Endodermal cell (in vitro differentiated cells): ENCODE data around the gene ADGRD1. TPM values are rescaled to one million over a fixed set of nuclear protein-coding genes. Genes with fewer than 3 reads are reported as not detected.

Experiments used
- DNase-seq: peaks from one replicate; pipeline ENCODE4 v3.0.0-alpha.2; 2017
- H3K27ac ChIP-seq: 2 replicates; pipeline ENCODE4 v1.5.1; 2013; ENCODE audit warnings: mild to moderate bottlenecking, low read depth, low read length, moderate library complexity
- H3K27me3 ChIP-seq: 2 replicates; pipeline ENCODE4 v1.6.1; 2013; ENCODE audit warnings: mild to moderate bottlenecking, low read length, moderate library complexity; ENCODE audit not compliant: insufficient read depth, control insufficient read depth, poor library complexity, severe bottlenecking
- H3K36me3 ChIP-seq: 2 replicates; pipeline ENCODE4 v1.7.0; 2013; ENCODE audit warnings: mild to moderate bottlenecking, low read length, moderate library complexity; ENCODE audit not compliant: control insufficient read depth, insufficient read depth
- H3K4me1 ChIP-seq: one replicate; pipeline ENCODE4 v1.7.0; 2013; ENCODE audit warnings: low read length; ENCODE audit not compliant: control insufficient read depth, insufficient read depth
- H3K4me3 ChIP-seq: 2 replicates; pipeline ENCODE4 v1.5.1; 2013; ENCODE audit warnings: mild to moderate bottlenecking, low read length, moderate library complexity
- H3K9ac ChIP-seq: 2 replicates; pipeline ENCODE4 v1.6.1; 2013; ENCODE audit warnings: mild to moderate bottlenecking, low read length, moderate library complexity; ENCODE audit not compliant: poor library complexity, severe bottlenecking; ENCODE audit errors: extremely low read depth
- H3K9me3 ChIP-seq: 2 replicates; pipeline ENCODE4 v1.6.1; 2013; ENCODE audit warnings: mild to moderate bottlenecking, low read length, moderate library complexity; ENCODE audit not compliant: control insufficient read depth
- H3K27ac Mint-ChIP-seq: 2 replicates; pipeline ENCODE4 v1.8.0; 2020; ENCODE audit warnings: mixed read lengths
- H3K27me3 Mint-ChIP-seq: 2 replicates; pipeline ENCODE4 v1.8.0; 2021; ENCODE audit warnings: mild to moderate bottlenecking, mixed read lengths; ENCODE audit not compliant: insufficient read depth
- H3K36me3 Mint-ChIP-seq: 2 replicates; pipeline ENCODE4 v1.8.0; 2020; ENCODE audit warnings: low read depth, mixed read lengths
- H3K4me1 Mint-ChIP-seq: 2 replicates; pipeline ENCODE4 v1.8.0; 2020; ENCODE audit warnings: mixed read lengths
- H3K4me3 Mint-ChIP-seq: 2 replicates; pipeline ENCODE4 v1.8.0; 2020; ENCODE audit warnings: mild to moderate bottlenecking, moderate library complexity, mixed read lengths
- H3K9me3 Mint-ChIP-seq: 2 replicates; pipeline ENCODE4 v1.8.0; 2020; ENCODE audit warnings: mild to moderate bottlenecking, mixed read lengths
- CTCF ChIP-seq: fragments of 200-600 bp; sonication (generic); conservative IDR thresholded peaks from 2 replicates; pipeline ENCODE4 v1.5.0; 2021; ENCODE audit warnings: antibody characterized with exemption, mild to moderate bottlenecking
- WGBS, 2 experiments: methylation state at CpG; one replicate each; pipeline versions ENCODE4 v1.1.5 to v1.1.7; 2013; ENCODE audit warnings: missing lambda C conversion rate in 2 of 2, mixed read lengths in 1 of 2; ENCODE audit not compliant: insufficient coverage in 1 of 2, insufficient read length in 1 of 2; 5-methylcytosine and 5-hydroxymethylcytosine counted together
- total RNA-seq, 2 donors: library from RNA; stranded (reverse); fragmentation: NEBNext Ultra II Directional in 1 of 2; extraction: Animal tissue kit (Norgen Biotek cat#: 25700) in 1 of 2; gene quantifications; 2 replicates in 1 of 2; 3 replicates in 1 of 2; pipeline ENCODE4 v1.2.1, GENCODE V29; 2021

ADGRD1 gene
- total RNA-seq, 2 donors from 2014 or later = 1.3 to 2.9 TPM

- 71% methylated on average over 1 of the region's 1 CpG; no CpG with 5 or more reads in 1 of the 2 experiments for WGBS, 2 experiments
- no peak overlapping the region for H3K4me3 Mint-ChIP-seq
These were observed 233.9 kb downstream of the ADGRD1 start for GRCh38 chr12:131187602-131188001.

GRCh38 chr12:131188131-131189050, 234.7 kb downstream of the ADGRD1 start:
- H3K9ac ChIP-seq = no peak overlapping the region
- DNase-seq = no peak
- H3K27me3 Mint-ChIP-seq = peaks cover 12% of the 10 kb centered on the region

More at GRCh38 chr12:131187602-131188001, 233.9 kb downstream of the ADGRD1 start:
- Histone ChIP-seq H3K4me1 (no peaks in the 10 kb centered on the region), H3K4me3 (no peak overlapping the region), H3K27me3 (no peaks in the 10 kb centered on the region), H3K9ac (no peak overlapping the region), H3K36me3 (no peaks in the 10 kb centered on the region), H3K9me3 (peaks cover 9% of the 10 kb centered on the region), H3K27ac (no peak overlapping the region)
- peaks cover 31% of the 10 kb centered on the region for H3K9me3 Mint-ChIP-seq
- peaks cover 8% of the 10 kb centered on the region for H3K27me3 Mint-ChIP-seq
- no peak overlapping the region for H3K27ac Mint-ChIP-seq
- H3K4me1 Mint-ChIP-seq = no peaks in the 10 kb centered on the region
- no peak for TF ChIP-seq CTCF
- H3K36me3 Mint-ChIP-seq = no peaks in the 10 kb centered on the region
- DNase-seq = no peak

GRCh38 chr12:131189781-131190180, 236.1 kb downstream of the ADGRD1 start:
- WGBS, 2 experiments = 84 to 100% methylated on average over 1 of the region's 1 CpG
- no peaks in the 10 kb centered on the region for H3K4me1 Mint-ChIP-seq
- no peaks in the 10 kb centered on the region for H3K36me3 Mint-ChIP-seq
- H3K27me3 Mint-ChIP-seq = peaks cover 16% of the 10 kb centered on the region
- H3K4me3 Mint-ChIP-seq = no peak overlapping the region
- Histone ChIP-seq H3K27me3 (no peaks in the 10 kb centered on the region), H3K9ac (no peak overlapping the region), H3K4me3 (no peak overlapping the region), H3K36me3 (no peaks in the 10 kb centered on the region), H3K4me1 (no peaks in the 10 kb centered on the region), H3K27ac (no peak overlapping the region), H3K9me3 (peaks cover 2% of the 10 kb centered on the region)
- no peak for TF ChIP-seq CTCF
- DNase-seq = no peak
- H3K27ac Mint-ChIP-seq = no peak overlapping the region
- H3K9me3 Mint-ChIP-seq = peaks cover 16% of the 10 kb centered on the region

More at GRCh38 chr12:131188131-131189050, 234.7 kb downstream of the ADGRD1 start:
- Mint-ChIP-seq H3K27ac (no peak overlapping the region), H3K9me3 (peaks cover 26% of the 10 kb centered on the region), H3K4me1 (no peaks in the 10 kb centered on the region), H3K4me3 (no peak overlapping the region), H3K36me3 (no peaks in the 10 kb centered on the region)
- H3K9me3 ChIP-seq = peaks cover 9% of the 10 kb centered on the region
- 76 to 85% methylated on average over 4 to 6 of the region's 6 CpGs for WGBS, 2 experiments
- H3K4me3 ChIP-seq = no peak overlapping the region
- no peaks in the 10 kb centered on the region for H3K4me1 ChIP-seq
- no peaks in the 10 kb centered on the region for H3K36me3 ChIP-seq
- H3K27me3 ChIP-seq = no peaks in the 10 kb centered on the region
- no peak for TF ChIP-seq CTCF
- no peak overlapping the region for H3K27ac ChIP-seq
